ENCODE data around the gene FBXL17. TPM values are rescaled to one million over a fixed set of nuclear protein-coding genes. Genes with fewer than 3 reads are reported as not detected.

Gene FBXL17
- total RNA-seq, 2 experiments from 2014 or later: 3.1 to 6.6 TPM

DNA sequence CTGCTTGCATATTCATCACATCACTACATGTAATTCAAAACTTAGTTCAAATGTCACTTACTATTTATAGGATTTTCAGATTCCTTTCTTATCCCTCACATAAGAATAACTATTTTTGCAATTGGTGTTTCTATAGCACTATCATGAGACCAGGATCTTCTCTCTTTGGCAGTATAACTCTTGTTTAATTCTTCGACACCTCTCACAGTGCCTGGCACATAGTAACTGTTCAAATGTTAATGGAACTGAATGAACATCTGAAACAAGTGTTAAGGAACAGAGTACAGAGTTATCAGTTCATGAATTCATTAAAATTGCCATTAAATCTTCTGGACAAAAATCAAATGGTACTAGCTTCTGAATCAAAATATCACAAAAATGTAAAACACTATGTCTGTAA lies 40.0 kb downstream of the FBXL17 start:
- ChIA-PET CTCF (interaction anchor here (5.6 kb wide), 1 partner anchor 82 kb away, joined by 96 read pairs; no protein-coding TSS in a partner anchor), POLR2A (no interaction called here)
- Mint-ChIP-seq H3K4me3 (no peak overlapping the region), H3K27me3 (no peaks in the 10 kb centered on the region), H3K9me3 (ENCODE audit: low read depth) (no peaks in the 10 kb centered on the region), H3K36me3 (ENCODE audit: low read depth) (no peaks in the 10 kb centered on the region), H3K4me1 (no peaks in the 10 kb centered on the region), H3K27ac (no peak overlapping the region)
- intact Hi-C loops (cut with DNase I, micrococcal nuclease): no loop called here
- DNase-seq: no peak
- no peak for ATAC-seq

DNA sequence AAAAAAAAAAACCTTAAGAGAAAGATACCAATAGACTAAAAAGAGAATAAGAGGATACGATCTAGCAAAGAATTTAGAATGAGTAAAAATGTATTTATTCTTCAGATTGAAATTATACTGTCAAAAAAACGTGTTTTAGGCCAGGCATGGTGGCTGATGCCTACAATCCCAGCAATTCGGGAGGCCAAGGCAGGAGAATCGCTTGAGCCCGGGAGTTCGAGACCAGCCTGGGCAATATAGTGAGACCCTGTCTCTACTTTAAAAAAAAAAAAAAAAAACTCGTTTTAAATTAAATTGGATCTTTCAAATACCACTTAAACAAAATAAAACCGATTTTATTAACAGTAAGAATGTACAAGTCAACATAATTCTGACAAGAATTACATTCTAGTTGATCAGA lies 41.8 kb downstream of the FBXL17 start:
- Mint-ChIP-seq H3K9me3 (ENCODE audit: low read depth) (no peaks in the 10 kb centered on the region), H3K27me3 (no peaks in the 10 kb centered on the region), H3K4me3 (no peak overlapping the region), H3K27ac (no peak overlapping the region), H3K4me1 (no peaks in the 10 kb centered on the region), H3K36me3 (ENCODE audit: low read depth) (no peaks in the 10 kb centered on the region)
- no peak for ATAC-seq
- ChIA-PET POLR2A (no interaction called here), CTCF (interaction anchor here (0.6 to 0.8 kb wide), 3 partner anchors 10 to 80 kb away, joined by 3 read pairs; no protein-coding TSS in a partner anchor)
- DNase-seq: no peak
- intact Hi-C loops (cut with DNase I, micrococcal nuclease): no loop called here

DNA sequence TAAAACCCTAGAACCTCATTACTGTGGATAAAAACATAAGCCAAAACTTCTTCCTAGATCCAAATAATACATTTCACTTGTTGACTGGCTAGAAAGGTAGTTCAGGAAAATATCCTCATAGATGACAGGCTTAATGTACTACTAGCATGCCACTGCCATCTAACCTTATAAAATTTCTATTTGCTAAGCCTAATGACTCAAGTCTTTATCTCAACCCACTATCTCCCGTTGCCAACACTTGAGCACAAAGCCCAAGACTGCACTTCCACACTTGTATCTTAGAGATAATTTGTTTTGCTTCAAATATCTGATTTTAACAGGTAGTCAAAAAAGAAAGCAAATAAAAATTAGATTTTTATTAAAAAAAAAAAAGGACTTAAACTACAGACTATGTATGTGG lies 42.7 kb downstream of the FBXL17 start:
- intact Hi-C loops (cut with DNase I, micrococcal nuclease): no loop called here
- Mint-ChIP-seq H3K27ac (no peak overlapping the region), H3K36me3 (ENCODE audit: low read depth) (no peaks in the 10 kb centered on the region), H3K4me1 (no peaks in the 10 kb centered on the region), H3K27me3 (no peaks in the 10 kb centered on the region), H3K4me3 (no peak overlapping the region), H3K9me3 (ENCODE audit: low read depth) (no peaks in the 10 kb centered on the region)
- ATAC-seq (no peak), DNase-seq (no peak)
- CTCF ChIA-PET: interaction anchor here (0.8 kb wide), 1 partner anchor 9 kb away, joined by 3 read pairs; no protein-coding TSS in a partner anchor
- POLR2A ChIA-PET: no interaction called here

DNA sequence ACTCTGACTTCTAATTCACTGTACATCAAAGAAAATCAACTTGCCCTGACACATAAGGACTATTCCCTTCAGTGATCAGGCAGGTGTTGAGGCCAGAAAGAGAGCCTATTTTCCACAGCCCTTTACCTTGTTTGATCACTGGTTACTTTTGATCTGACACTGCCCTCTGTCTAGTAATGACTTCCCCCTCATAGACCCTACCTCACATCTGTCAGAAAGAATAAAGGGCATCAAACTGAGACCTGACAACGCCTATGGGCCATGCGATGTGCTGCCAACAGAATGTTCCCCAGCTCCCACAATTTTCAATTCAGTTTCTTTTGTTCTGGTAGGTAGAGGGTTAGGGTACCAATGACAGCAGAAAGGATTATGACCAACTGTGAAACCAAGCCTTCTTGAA lies 47.7 kb downstream of the FBXL17 start:
- POLR2A ChIA-PET: no interaction called here
- Mint-ChIP-seq H3K4me1 (peaks cover 2% of the 10 kb centered on the region), H3K36me3 (ENCODE audit: low read depth) (no peaks in the 10 kb centered on the region), H3K9me3 (ENCODE audit: low read depth) (no peaks in the 10 kb centered on the region), H3K27me3 (no peaks in the 10 kb centered on the region), H3K27ac (no peak overlapping the region), H3K4me3 (no peak overlapping the region)
- intact Hi-C loops (cut with DNase I, micrococcal nuclease): no loop called here
- DNase-seq: no peak
- ATAC-seq: no peak
- CTCF ChIA-PET: interaction anchor here (0.6 to 2.0 kb wide), 3 partner anchors 8 to 1620 kb away, joined by 3 to 5 read pairs (median 3); no protein-coding TSS in a partner anchor

DNA sequence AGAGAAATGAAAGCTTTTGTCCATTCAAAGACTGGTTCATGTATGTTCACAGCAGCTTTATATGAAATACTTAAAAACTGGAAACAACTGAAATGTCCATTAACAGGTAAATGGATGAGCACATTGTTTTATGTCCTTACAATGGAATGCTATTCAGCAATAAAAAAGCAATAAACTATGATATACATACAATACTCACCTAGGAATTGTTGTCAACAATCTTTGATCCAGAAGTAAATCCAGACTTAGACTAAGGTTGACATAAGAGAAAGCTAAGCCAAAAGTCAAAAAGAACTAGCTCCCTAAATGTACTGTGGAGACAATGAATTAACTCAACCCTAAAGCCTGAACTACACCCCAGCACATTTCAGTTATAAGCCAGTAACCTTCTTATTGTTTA lies 54.9 kb downstream of the FBXL17 start:
- ChIA-PET POLR2A (no interaction called here), CTCF (no interaction called here)
- Mint-ChIP-seq H3K27me3 (no peaks in the 10 kb centered on the region), H3K9me3 (ENCODE audit: low read depth) (no peaks in the 10 kb centered on the region), H3K4me3 (no peak overlapping the region), H3K36me3 (ENCODE audit: low read depth) (peaks cover 22% of the 10 kb centered on the region), H3K27ac (no peak overlapping the region), H3K4me1 (no peaks in the 10 kb centered on the region)
- ATAC-seq (no peak), DNase-seq (no peak)
- intact Hi-C loops (cut with DNase I, micrococcal nuclease): no loop called here

DNA sequence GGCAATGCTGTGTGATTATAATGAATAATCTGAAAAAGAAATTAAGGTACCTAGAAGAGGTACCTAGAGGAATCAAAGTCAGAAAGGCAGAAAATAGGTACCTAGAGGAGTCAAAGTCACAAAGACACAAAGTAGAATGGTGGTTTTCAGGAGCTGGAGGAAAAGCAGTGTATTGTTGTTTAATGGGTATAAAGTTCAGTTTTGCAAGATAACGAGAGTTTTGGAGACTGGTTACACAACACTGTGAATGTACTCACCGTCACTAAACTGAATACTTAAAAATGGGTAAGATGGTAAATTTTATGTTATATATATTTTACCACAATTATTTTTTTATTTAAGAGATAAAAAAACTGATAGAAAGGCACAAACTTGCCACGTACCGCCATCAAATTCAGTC lies 57.0 kb downstream of the FBXL17 start:
- ChIA-PET POLR2A (no interaction called here), CTCF (interaction anchor here (0.8 to 1.6 kb wide), 3 partner anchors 20 to 65 kb away, joined by 3 to 4 read pairs (median 3); no protein-coding TSS in a partner anchor)
- Mint-ChIP-seq H3K9me3 (ENCODE audit: low read depth) (no peaks in the 10 kb centered on the region), H3K4me3 (no peak overlapping the region), H3K27ac (no peak overlapping the region), H3K4me1 (no peaks in the 10 kb centered on the region), H3K27me3 (no peaks in the 10 kb centered on the region), H3K36me3 (ENCODE audit: low read depth) (peaks cover 22% of the 10 kb centered on the region)
- ATAC-seq: no peak
- intact Hi-C loops (cut with DNase I, micrococcal nuclease): no loop called here
- no peak for DNase-seq

DNA sequence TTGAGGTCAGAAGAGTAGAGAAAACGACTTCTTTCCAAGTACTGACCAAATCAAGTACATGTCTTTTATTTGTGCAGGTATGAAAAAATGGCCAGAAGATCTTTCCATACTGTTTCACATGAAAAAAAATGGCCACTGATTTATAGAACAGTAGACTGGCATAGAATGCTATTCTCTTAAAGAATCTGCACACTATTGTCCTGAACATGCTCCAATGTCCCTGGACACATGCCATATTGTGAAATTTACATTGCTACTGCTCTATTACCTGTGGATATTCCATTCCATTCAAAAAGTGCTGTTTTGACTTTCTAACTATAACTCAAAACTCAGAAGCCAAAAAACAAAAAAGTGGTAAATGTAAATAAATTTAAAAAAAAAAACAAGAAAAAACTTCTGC lies 60.6 kb downstream of the FBXL17 start:
- ChIA-PET POLR2A (no interaction called here), CTCF (interaction anchor here (1.4 kb wide), 1 partner anchor 60 kb away, joined by 5 read pairs; no protein-coding TSS in a partner anchor)
- ATAC-seq (no peak), DNase-seq (no peak)
- Mint-ChIP-seq H3K36me3 (ENCODE audit: low read depth) (peaks cover 14% of the 10 kb centered on the region), H3K4me1 (no peaks in the 10 kb centered on the region), H3K4me3 (no peak overlapping the region), H3K27me3 (no peaks in the 10 kb centered on the region), H3K27ac (no peak overlapping the region), H3K9me3 (ENCODE audit: low read depth) (no peaks in the 10 kb centered on the region)
- intact Hi-C loops (cut with DNase I, micrococcal nuclease): no loop called here

DNA sequence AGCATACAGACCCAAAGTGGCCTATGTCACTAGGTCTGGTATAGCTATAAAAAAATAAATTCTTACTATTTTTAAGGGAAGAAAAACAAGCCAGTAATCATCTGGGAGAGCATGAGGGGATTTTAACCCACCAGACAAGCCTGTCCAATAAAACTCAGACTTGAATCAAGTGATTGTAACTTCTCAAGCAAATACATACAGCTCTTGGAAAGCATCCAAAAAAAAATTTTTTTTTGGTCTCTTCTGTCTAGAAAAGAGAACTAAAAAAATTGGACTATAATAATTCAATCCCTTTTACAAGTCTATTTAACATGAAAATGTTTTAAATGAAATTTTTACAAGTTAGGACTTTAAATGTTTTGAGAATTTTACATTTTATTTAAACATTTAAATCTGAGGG lies 61.7 kb downstream of the FBXL17 start:
- H3K4me1 Mint-ChIP-seq: no peaks in the 10 kb centered on the region
- ChIA-PET POLR2A (no interaction called here), CTCF (interaction anchor here (0.5 to 0.6 kb wide), 2 partner anchors 385 to 493 kb away, joined by 3 to 5 read pairs; no protein-coding TSS in a partner anchor)
- no peak overlapping the region for H3K4me3 Mint-ChIP-seq
- no peak for ATAC-seq
- DNase-seq: no peak
- no peaks in the 10 kb centered on the region for H3K27me3 Mint-ChIP-seq
- H3K9me3 Mint-ChIP-seq (ENCODE audit: low read depth): no peaks in the 10 kb centered on the region
- H3K36me3 Mint-ChIP-seq (ENCODE audit: low read depth): peaks cover 5% of the 10 kb centered on the region
- intact Hi-C loops (cut with DNase I, micrococcal nuclease): no loop called here
- no peak overlapping the region for H3K27ac Mint-ChIP-seq

DNA sequence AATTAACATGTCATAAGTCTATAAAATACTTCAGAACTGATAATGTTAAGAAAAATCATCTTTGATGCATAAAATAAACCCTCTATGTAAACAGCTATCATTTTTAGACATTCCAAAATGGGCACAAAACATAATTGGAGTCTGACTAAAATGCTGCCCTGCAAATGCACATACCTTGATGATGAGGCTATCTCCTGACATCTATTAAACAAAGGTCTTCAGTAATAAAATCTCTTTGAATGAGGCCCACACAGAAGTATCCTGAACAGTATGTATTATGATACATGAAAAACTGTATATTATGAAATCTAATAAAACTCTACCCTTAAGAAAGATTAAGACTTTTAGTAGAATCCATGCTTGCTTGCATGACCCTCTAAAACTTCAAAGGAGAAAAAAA lies 66.1 kb downstream of the FBXL17 start:
- no peak overlapping the region for H3K27ac Mint-ChIP-seq
- intact Hi-C loops (cut with DNase I, micrococcal nuclease): no loop called here
- peaks cover 2% of the 10 kb centered on the region for H3K4me1 Mint-ChIP-seq
- ATAC-seq (no peak), DNase-seq (no peak)
- CTCF ChIA-PET: no interaction called here
- H3K4me3 Mint-ChIP-seq: no peak overlapping the region
- POLR2A ChIA-PET: no interaction called here
- H3K27me3 Mint-ChIP-seq: no peaks in the 10 kb centered on the region
- H3K36me3 Mint-ChIP-seq (ENCODE audit: low read depth): peaks cover 4% of the 10 kb centered on the region
- H3K9me3 Mint-ChIP-seq (ENCODE audit: low read depth): no peaks in the 10 kb centered on the region

DNA sequence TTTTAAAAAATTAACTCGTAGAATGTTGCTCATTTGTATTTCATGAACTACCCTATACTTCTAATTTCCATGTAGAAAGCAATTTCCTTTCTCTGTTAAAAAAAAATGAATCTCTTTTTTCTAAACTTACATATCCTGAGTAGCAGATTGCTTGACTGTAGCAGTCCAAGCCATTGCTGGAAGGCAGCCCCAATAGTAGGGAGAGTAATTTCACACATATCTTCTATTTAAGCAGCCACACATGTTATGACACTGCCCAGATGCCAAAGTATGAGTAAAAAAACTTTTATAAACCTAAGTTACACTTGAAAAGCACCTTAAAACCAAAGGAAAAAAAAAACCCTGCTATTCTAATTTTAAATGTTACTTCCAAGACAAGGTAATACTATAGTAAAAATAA lies 69.6 kb downstream of the FBXL17 start:
- peaks cover 6% of the 10 kb centered on the region for H3K36me3 Mint-ChIP-seq (ENCODE audit: low read depth)
- ATAC-seq (no peak), DNase-seq (no peak)
- H3K27ac Mint-ChIP-seq: no peak overlapping the region
- no peak overlapping the region for H3K4me3 Mint-ChIP-seq
- peaks cover 2% of the 10 kb centered on the region for H3K4me1 Mint-ChIP-seq
- intact Hi-C loops (cut with DNase I, micrococcal nuclease): no loop called here
- ChIA-PET CTCF (interaction anchor here (0.6 to 0.8 kb wide), 2 partner anchors 9 to 66 kb away, joined by 3 to 4 read pairs; no protein-coding TSS in a partner anchor), POLR2A (no interaction called here)
- H3K9me3 Mint-ChIP-seq (ENCODE audit: low read depth): no peaks in the 10 kb centered on the region
- no peaks in the 10 kb centered on the region for H3K27me3 Mint-ChIP-seq

DNA sequence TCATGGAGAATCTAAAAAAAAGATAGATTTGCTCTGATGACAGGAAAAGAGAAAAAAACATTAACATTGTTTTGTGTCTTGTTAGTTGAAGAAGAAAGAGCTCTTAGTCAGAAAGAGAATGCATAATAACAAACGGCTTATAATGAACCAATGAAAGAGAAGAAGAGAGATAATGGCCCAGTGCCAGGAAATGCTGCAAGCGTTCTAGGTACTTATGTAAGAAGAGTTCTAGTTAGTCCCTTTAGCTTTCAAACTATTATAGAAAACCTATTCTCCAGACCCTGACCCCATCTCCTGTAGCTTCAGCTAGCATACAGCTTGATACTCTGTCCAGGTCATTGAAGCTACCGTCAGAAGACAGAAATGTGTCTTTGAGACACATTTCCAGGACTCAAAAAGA lies 70.2 kb downstream of the FBXL17 start:
- H3K27ac Mint-ChIP-seq: no peak overlapping the region
- DNase-seq: no peak
- H3K9me3 Mint-ChIP-seq (ENCODE audit: low read depth): no peaks in the 10 kb centered on the region
- POLR2A ChIA-PET: no interaction called here
- H3K36me3 Mint-ChIP-seq (ENCODE audit: low read depth): peaks cover 6% of the 10 kb centered on the region
- CTCF ChIA-PET: interaction anchor here (0.8 to 0.9 kb wide), 2 partner anchors 8 to 34 kb away, joined by 3 to 4 read pairs; no protein-coding TSS in a partner anchor
- H3K4me3 Mint-ChIP-seq: no peak overlapping the region
- no peak for ATAC-seq
- peaks cover 2% of the 10 kb centered on the region for H3K4me1 Mint-ChIP-seq
- H3K27me3 Mint-ChIP-seq: no peaks in the 10 kb centered on the region
- intact Hi-C loops (cut with DNase I, micrococcal nuclease): no loop called here

DNA sequence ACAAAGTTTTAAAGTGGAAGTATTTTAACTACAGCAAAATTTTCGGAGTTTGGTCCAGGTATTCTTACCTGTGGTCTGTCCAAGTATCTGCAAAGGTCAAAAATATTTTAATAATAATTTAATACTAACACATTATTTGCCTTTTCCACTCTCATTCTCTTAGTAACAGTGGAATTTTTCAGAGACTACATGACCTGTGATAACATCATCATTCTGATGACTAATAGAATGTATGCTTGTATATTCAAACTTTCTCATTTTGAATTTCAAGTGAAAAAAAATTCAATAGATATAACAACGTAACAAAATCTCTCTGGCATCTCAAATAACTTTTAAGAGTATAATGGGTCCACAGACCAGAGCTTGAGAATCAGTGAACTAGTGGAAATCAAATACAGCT lies 78.3 kb downstream of the FBXL17 start:
- DNase-seq: no peak
- intact Hi-C loops (cut with DNase I, micrococcal nuclease): no loop called here
- peaks cover 6% of the 10 kb centered on the region for H3K4me1 Mint-ChIP-seq
- no peak overlapping the region for H3K4me3 Mint-ChIP-seq
- no peaks in the 10 kb centered on the region for H3K9me3 Mint-ChIP-seq (ENCODE audit: low read depth)
- ChIA-PET POLR2A (no interaction called here), CTCF (interaction anchor here (0.8 kb wide), 1 partner anchor 8 kb away, joined by 4 read pairs; no protein-coding TSS in a partner anchor)
- H3K27ac Mint-ChIP-seq: no peak overlapping the region
- no peak for ATAC-seq
- no peaks in the 10 kb centered on the region for H3K27me3 Mint-ChIP-seq
- no peaks in the 10 kb centered on the region for H3K36me3 Mint-ChIP-seq (ENCODE audit: low read depth)
